MM.1S (cell line): Measurements from ENCODE around the gene CD14.

Source experiments
- CTCF ChIP-seq: fragments of 300-600 bp; sonication (generic); IDR thresholded peaks from 2 replicates; pipeline ENCODE4 v1.5.1; 2016; ENCODE audit warnings: antibody characterized with exemption, low read length, mixed read lengths
- EZH2 ChIP-seq: fragments of 300-600 bp; sonication (generic); optimal IDR thresholded peaks from 2 replicates; pipeline ENCODE3; 2017; ENCODE audit warnings: low read depth, mild to moderate bottlenecking, antibody characterized with exemption, low read length, mixed read lengths

- TF ChIP-seq CTCF (no peak), EZH2 (no peak)
These were observed 38.6 kb upstream of the CD14 start for GRCh38 chr5:140671472-140672125.
